SK-MEL-5 (cell line): ENCODE results near the gene SPR. TPM values are rescaled to one million over a fixed set of nuclear protein-coding genes. Genes with fewer than 3 reads are reported as not detected.

Experiments
- DNase-seq: peaks from one replicate; pipeline ENCODE4 v3.0.0-alpha.2; 2016; ENCODE audit warnings: low read depth, low spot score
- in situ Hi-C: cut with HindIII; loops from 2 replicates; pipeline ENCODE4 v1.10.0; 2016; ENCODE audit warnings: low sequenced_read_pairs, high pct_unique_total_duplicates, low pct_unique_long_range_greater_than_20kb
- total RNA-seq: library from RNA; depleted of rRNA; stranded (reverse); fragments of >200 nt; shearing (Covaris generic); gene quantifications from 2 replicates; pipeline ENCODE4 v1.2.3, GENCODE V29; 2014

SPR gene
- total RNA-seq, 1 experiment from 2014 or later: 191 TPM

- DNase-seq: no peak
- in situ Hi-C loops: no loop called here
Measured at GRCh38 chr2:72923833-72924352, 36.7 kb downstream of the SPR start.

GRCh38 chr2:72924353-72925240 is 37.4 kb downstream of the SPR start:
- in situ Hi-C loops: no loop called here
- DNase-seq: no peak

GRCh38 chr2:72925328-72925943 is 38.2 kb downstream of the SPR start:
- DNase-seq: no peak
- in situ Hi-C loops: no loop called here

- DNase-seq: no peak
- in situ Hi-C loops: no loop called here
Measured at GRCh38 chr2:72926368-72926767, 39.2 kb downstream of the SPR start.

GRCh38 chr2:72926811-72927465 is 39.7 kb downstream of the SPR start:
- no peak for DNase-seq
- in situ Hi-C loops: no loop called here

- no peak for DNase-seq
- in situ Hi-C loops: no loop called here
Measured at GRCh38 chr2:72927619-72928550, 40.7 kb downstream of the SPR start.

GRCh38 chr2:72929010-72929409 is 41.8 kb downstream of the SPR start:
- no peak for DNase-seq
- in situ Hi-C loops: no loop called here

GRCh38 chr2:72931280-72931910 is 44.2 kb downstream of the SPR start:
- no peak for DNase-seq
- in situ Hi-C loops: no loop called here

GRCh38 chr2:72932045-72932740 is 45.0 kb downstream of the SPR start:
- in situ Hi-C loops: no loop called here
- no peak for DNase-seq

GRCh38 chr2:72932805-72933204 is 45.6 kb downstream of the SPR start:
- in situ Hi-C loops: no loop called here
- DNase-seq: no peak

GRCh38 chr2:72933207-72933606 is 46.0 kb downstream of the SPR start:
- in situ Hi-C loops: no loop called here
- no peak for DNase-seq

GRCh38 chr2:72933646-72934151 is 46.5 kb downstream of the SPR start:
- in situ Hi-C loops: no loop called here
- no peak for DNase-seq

- in situ Hi-C loops: no loop called here
- DNase-seq: peak; percentile 49
Measured at GRCh38 chr2:72934683-72935610, 47.7 kb downstream of the SPR start.

- DNase-seq: no peak
Measured at GRCh38 chr2:72935611-72935957, 48.4 kb downstream of the SPR start.

GRCh38 chr2:72936660-72937355 is 49.6 kb downstream of the SPR start:
- in situ Hi-C loops: no loop called here
- no peak for DNase-seq

More at GRCh38 chr2:72935611-72935957, 48.4 kb downstream of the SPR start:
- in situ Hi-C loops: no loop called here
